GM19193 (cell line): Measurements from ENCODE around the gene USP9Y.

ENCODE experiments used
- POLR2A ChIP-seq: IDR thresholded peaks from 4 replicates; pipeline ENCODE4 v1.6.1; 2011; ENCODE audit not compliant: insufficient read depth, insufficient read length; ENCODE audit errors: extremely low read depth

Gene USP9Y, protein sequence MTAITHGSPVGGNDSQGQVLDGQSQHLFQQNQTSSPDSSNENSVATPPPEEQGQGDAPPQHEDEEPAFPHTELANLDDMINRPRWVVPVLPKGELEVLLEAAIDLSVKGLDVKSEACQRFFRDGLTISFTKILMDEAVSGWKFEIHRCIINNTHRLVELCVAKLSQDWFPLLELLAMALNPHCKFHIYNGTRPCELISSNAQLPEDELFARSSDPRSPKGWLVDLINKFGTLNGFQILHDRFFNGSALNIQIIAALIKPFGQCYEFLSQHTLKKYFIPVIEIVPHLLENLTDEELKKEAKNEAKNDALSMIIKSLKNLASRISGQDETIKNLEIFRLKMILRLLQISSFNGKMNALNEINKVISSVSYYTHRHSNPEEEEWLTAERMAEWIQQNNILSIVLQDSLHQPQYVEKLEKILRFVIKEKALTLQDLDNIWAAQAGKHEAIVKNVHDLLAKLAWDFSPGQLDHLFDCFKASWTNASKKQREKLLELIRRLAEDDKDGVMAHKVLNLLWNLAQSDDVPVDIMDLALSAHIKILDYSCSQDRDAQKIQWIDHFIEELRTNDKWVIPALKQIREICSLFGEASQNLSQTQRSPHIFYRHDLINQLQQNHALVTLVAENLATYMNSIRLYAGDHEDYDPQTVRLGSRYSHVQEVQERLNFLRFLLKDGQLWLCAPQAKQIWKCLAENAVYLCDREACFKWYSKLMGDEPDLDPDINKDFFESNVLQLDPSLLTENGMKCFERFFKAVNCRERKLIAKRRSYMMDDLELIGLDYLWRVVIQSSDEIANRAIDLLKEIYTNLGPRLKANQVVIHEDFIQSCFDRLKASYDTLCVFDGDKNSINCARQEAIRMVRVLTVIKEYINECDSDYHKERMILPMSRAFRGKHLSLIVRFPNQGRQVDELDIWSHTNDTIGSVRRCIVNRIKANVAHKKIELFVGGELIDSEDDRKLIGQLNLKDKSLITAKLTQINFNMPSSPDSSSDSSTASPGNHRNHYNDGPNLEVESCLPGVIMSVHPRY (N-terminal part only)

DNA sequence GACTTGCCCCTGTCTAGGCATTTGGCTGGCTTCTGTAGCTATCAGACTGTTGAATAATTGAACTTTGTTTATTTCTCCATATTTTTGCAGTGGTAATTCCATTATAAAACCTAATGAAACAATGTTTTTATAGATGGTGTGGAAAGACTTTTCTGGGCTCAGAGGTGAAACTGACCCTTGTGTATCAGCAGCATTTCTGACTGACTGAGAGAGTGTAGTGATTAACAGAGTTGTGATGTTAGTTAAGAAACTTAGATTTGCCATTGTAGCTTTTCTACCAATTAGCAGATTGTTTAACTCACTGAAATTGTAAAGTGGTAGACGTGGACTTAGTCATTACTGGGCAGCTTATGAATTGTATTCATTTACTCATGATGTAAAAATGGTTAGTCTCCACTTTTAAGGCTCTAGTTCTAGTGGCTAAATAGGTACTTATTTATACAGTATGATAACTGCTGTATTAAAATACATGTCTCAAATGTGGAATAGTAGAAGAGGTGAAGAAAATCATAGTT lies at the start of gene USP9Y:
Gene USP9Y, plus strand, starts transcription at position 51 of the 515 bp plus-strand sequence. CDS start 8,217 bp downstream, outside the sequence.
- TF ChIP-seq POLR2A: no peak

DNA sequence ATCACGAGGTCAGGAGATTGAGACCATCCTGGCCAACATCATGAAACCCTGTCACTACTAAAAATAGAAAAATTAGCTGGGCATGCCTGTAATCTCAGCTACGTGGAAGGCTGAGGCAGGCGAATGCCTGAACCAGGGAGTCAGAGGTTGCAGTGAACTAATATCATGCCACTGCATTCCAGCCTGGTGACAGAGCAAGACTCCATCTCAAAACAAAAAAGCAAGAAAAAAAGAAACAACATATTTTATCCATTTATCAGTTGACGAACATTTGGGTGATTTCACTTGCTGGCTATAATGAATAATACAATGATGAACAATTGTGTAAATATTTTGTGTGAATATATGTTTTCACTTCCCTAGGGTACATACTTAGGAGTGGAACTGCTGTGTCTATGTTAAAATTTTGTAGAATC lies 49.4 kb upstream of the USP9Y start:
- TF ChIP-seq POLR2A: no peak

DNA sequence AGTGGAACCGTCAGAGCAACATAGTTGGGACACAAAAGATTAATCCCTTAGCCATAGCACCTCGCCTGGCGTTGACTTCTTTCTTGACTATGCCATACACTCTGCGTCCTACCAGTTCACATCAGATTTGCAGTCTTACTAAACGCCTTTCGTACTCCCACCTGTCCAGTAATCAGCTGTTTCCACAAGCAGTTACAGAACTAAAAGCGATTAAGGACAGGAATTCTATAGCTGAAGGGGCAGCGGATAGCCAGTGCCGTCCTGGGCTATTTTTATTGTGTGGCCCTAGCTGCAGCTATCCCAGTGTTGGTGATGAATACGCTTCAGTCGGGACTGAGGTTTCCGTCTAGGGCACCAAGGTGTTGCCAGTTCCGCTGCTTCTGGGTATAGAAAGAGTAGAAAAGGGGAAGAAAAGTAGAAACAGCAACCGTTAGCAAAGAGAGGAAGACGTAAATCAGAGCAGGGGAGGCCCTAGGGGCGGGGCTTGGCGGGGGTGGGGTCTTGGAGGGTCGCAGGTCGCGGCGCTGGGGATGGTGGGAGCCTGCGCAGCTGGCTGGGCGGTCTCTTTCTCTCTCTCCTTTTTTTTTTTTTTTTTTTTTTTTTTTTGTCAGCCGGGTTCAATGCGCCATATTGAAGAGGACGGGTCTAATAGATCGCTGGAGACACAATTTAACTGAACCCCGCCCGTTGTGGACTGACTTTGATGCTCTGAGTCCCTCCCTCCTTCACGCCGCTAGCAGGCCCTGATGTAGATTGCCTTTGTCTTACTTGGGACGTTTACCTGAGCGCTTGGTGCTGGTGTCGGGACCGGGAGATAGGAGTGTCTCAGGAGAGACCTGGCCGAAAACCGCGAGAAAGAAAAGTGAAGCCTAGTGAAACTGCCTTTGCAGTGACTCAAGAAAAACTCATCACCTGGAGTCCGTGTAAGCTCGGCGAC lies 39.0 kb upstream of the USP9Y start:
- TF ChIP-seq POLR2A: no peak

DNA sequence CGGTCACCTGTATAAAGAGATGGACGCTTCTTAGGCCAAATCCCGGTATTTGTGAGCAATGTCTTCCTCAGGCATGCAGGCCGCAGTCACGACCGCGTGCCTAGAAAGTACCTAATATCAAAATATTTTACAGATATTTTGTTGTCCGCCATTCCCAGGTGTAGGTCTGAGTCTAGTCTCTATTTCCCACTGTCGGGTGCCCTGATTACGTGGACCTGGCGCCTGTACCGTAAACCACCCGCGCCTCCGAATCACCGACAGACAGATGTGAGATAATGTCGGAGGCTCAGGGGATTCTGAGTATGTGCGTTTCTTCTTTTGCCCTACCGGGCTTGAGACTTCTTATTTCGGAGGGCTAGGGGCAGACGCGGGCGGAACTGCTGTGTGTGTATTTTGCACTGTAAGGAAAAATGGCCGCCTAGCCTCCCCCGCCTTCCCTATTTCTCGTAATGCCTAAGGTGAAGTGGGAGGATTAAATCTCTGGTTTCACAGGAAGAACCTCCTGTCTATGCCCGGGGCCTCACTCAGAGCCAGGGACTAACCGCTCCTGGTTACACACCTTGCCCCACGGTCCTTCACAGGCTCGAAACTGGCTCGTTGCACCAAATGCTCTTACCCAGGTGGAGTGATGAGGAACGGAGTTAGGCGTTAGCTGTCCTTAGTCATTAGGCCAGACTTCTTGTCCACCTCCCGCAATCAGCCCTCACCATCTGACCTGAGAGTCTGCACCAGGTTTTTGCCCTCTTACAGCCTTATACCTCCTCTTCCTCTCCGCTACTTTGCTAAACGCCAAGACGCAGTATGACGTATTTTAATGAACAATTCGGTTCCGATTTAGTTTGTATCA lies 38.1 kb upstream of the USP9Y start:
- no peak for TF ChIP-seq POLR2A

GRCh38 chrY:12678111-12678510 lies 22.9 kb upstream of the USP9Y start:
- TF ChIP-seq POLR2A: no peak

- TF ChIP-seq POLR2A: no peak
These were observed 19.5 kb upstream of the USP9Y start for GRCh38 chrY:12681535-12681934.

DNA sequence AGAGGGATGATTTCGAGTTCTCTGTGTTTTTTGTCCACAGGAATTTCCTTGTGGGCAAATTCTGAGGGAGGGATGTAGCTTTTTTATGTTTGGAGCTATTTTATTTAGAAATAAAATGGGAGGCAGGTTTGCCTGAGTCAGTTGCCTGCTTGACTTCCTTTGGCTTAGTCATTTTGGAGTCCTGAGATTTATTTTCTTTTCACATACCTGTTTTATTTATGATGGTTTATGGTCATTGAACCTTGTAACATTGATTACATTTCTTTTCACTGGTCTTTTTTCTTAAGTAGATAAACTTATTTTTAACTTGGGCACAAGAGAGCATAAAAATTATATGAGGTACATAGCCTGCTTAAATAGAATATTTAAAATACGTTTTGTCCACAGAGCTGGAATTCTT lies 12.7 kb upstream of the USP9Y start:
- no peak for TF ChIP-seq POLR2A

GRCh38 chrY:12700087-12700486 lies 944 bp upstream of the USP9Y start:
- TF ChIP-seq POLR2A: no peak

DNA sequence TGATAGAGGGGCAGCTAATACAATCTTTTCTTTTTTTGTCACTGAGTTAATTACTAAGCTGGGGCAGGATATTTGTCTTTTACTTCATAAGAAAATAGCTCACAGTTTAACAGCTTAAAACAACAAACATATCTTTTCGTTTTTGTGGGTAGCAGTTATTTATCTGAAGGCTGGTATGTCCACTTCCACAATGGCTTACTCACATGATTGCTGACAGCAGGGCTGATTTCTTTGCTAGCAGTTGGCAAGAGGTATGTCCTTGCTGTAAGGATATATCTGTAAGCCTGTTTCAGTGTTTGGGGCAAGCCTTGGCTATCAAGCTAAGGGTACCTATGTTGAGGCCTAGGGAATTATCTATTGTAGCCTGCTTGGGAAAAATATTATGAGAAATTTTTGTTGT lies 1.1 kb downstream of the USP9Y start:
- no peak for TF ChIP-seq POLR2A

GRCh38 chrY:12710460-12710859 lies 9.4 kb downstream of the USP9Y start:
- TF ChIP-seq POLR2A: no peak

DNA sequence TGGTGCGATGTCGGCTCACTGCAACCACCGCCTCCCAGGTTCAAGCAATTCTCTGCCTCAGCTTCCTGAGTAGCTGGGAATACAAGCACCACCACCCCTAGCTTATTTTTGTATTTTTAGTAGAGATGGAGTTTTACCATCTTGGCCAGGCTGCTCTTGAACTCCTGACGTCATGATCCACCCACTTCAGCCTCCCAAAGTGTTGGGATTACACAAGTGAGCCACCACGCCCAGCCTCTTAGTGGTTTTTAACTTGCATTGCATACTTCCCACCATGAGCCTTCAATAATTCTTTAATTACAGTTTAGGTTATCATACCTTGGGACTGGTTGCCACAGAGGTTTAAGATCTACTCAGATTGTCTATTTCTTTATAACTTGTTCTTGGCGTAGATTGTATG lies 14.3 kb downstream of the USP9Y start:
- no peak for TF ChIP-seq POLR2A

- TF ChIP-seq POLR2A: no peak
These were observed 28.7 kb downstream of the USP9Y start for GRCh38 chrY:12729746-12730145.

GRCh38 chrY:12733625-12734024 lies 32.6 kb downstream of the USP9Y start:
- TF ChIP-seq POLR2A: no peak
